ENCODE measurements around the gene ACBD6. TPM values are rescaled to one million over a fixed set of nuclear protein-coding genes. Genes with fewer than 3 reads are reported as not detected.
A peak's percentile ranks its signal among the peaks of the same experiment; 100 is the strongest.

Gene ACBD6
- total and polyA plus RNA-seq, 12 donors: 16.2 to 30.0 (median 21.0) TPM

- Histone ChIP-seq H3K4me3 (no peak overlapping the region), H3K27me3 (no peaks in the 10 kb centered on the region), H3K9me3 (no peaks in the 10 kb centered on the region), H3K27ac (no peak overlapping the region), H3K36me3 (no peaks in the 10 kb centered on the region), H3K4me1 (no peaks in the 10 kb centered on the region)
- DNase-seq (no peak), ATAC-seq (no peak)
- 96 to 97% methylated on average over 6 of the region's 6 CpGs for WGBS, 2 donors
- intact Hi-C loops (cut with DNase I): no loop called here
- no peak for TF ChIP-seq CTCF (IDR thresholded peaks at IDR 0.05)
These were observed 133.3 kb downstream of the ACBD6 start for GRCh38 chr1:180369061-180369460.

DNA sequence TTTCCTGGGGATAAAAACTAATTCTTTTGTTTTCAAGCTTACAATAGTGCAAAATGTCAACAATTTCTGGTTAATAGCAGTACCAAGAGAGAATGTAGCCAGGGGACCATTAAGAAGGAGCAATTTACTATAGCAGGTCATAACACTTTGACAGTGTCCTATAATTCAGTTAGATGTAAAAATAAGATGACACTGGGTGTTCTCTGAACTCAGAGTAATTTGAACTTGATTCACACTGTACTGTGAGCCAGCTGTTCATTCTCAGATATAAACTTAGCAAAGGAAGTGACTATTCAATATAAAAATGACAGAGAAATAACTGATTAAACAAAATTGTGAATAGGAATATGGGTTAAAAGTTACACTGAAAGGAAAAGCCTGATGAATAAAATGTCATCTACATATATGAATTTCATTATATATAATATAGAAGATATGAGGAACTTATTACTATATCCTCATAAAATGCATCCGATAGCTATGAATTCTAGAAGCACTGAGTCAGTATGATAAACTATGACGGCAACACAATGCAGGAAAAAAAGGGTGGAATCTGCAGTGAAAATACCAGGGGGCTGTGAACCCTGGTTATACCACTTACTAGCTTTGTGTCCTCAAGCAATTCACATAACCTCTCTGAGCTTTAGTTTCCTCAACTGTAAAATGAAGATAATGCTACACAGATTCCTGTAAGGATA is 135.9 kb downstream of the ACBD6 start:
- no peak for TF ChIP-seq CTCF (IDR thresholded peaks at IDR 0.05)
- no peaks in the 10 kb centered on the region for H3K9me3 ChIP-seq
- H3K36me3 ChIP-seq: no peaks in the 10 kb centered on the region
- H3K27me3 ChIP-seq: no peaks in the 10 kb centered on the region
- H3K4me3 ChIP-seq: no peak overlapping the region
- 87 to 88% methylated on average over 2 of the region's 2 CpGs for WGBS, 2 donors
- DNase-seq (no peak), ATAC-seq (no peak)
- no peaks in the 10 kb centered on the region for H3K4me1 ChIP-seq
- intact Hi-C loops (cut with DNase I): no loop called here
- H3K27ac ChIP-seq: no peak overlapping the region

DNA sequence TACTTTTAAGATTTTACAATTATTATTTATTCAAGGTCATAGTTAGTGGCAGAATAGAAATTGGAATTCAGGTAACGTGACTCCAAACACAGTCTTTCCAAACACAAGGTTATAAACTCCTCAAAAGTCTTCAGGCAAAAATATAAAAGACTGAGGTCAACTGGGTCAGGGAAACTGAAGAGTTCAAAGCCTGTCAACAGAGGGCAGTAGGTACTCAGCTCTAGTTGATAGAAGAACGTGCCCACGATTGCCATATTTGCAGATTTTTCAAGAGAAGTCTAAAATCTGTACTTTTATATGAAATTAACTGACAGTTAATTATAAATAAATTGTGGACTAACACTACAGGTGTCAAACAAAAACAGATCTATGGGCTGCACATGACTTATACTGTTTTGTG is 137.3 kb downstream of the ACBD6 start:
- H3K4me3 ChIP-seq: no peak overlapping the region
- intact Hi-C loops (cut with DNase I): no loop called here
- H3K36me3 ChIP-seq: no peaks in the 10 kb centered on the region
- TF ChIP-seq CTCF (IDR thresholded peaks at IDR 0.05): peak in 1 of 9 donors; percentile 37
- 81 to 91% methylated on average over 3 of the region's 3 CpGs for WGBS, 2 donors
- DNase-seq (no peak), ATAC-seq (no peak)
- no peaks in the 10 kb centered on the region for H3K27me3 ChIP-seq
- H3K9me3 ChIP-seq: no peaks in the 10 kb centered on the region
- no peak overlapping the region for H3K27ac ChIP-seq
- peaks cover 0 to 3% (median 0%) of the 10 kb centered on the region in 9 donors for H3K4me1 ChIP-seq

DNA sequence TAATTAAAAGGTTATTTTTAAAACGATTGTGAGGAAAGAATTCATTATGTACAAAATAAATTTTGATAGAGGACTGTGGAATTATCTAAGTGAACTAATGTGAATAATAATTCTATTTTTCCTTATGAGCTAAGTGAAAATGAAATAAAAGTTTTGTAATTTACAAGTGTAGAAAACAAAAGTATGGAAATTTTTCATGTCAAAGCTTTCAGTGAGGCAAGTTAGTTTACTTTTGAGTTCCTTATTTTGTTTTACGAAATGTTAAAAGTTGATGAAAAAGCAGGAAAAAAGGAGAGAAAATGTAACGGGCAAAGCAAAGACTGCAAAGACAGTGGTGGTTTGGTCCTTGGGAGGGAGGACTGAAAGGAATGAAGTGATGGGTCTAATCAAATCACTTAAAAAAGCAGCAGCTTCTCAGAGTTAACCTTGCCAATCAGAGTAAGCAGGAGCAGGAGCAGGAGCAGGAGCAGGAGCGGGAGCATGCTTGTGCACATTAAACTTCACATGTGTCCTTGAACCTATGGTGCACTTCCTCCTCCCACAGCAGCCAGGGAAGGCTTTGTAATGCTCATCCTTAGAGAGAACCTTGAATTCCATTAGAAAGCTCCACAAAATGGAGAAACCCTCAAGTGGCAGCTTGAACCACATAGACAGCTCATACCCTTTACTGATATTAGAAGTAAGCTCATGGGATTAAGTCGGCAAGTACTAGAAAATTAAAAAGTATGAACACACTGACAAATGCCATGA is 139.0 kb downstream of the ACBD6 start:
- Histone ChIP-seq H3K9me3 (no peaks in the 10 kb centered on the region), H3K4me3 (no peak overlapping the region), H3K27me3 (no peaks in the 10 kb centered on the region), H3K36me3 (no peaks in the 10 kb centered on the region), H3K27ac (no peak overlapping the region), H3K4me1 (peaks cover 0 to 7% (median 2%) of the 10 kb centered on the region in 9 donors)
- 91 to 92% methylated on average over 5 of the region's 5 CpGs for WGBS, 2 donors
- no peak for TF ChIP-seq CTCF (IDR thresholded peaks at IDR 0.05)
- DNase-seq: no peak
- intact Hi-C loops (cut with DNase I): no loop called here
- ATAC-seq: no peak
